ENCODE data around the gene HAPLN3. TPM values are rescaled to one million over a fixed set of nuclear protein-coding genes. Genes with fewer than 3 reads are reported as not detected.

HAPLN3 gene
- total and polyA plus RNA-seq, 10 of the 15 experiments (the other 5 are each of a cell fraction or from before 2014, with no cell fraction given), result 0.20 to 5.0 (median 1.4) TPM; not detected in 1

DNA sequence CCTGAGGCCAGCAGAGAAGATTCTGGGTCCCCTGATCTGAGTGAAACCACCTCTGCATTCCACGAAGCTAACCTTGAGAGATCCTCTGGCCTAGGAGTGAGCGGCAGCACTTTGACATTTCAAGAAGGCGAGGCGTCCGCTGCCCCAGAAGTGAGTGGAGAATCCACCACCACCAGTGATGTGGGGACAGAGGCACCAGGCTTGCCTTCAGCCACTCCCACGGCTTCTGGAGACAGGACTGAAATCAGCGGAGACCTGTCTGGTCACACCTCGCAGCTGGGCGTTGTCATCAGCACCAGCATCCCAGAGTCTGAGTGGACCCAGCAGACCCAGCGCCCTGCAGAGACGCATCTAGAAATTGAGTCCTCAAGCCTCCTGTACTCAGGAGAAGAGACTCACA lies 36.4 kb downstream of the HAPLN3 start (continued):
- TF ChIP-seq ELK1 (IDR thresholded peaks at IDR 0.05; ENCODE audit: low read depth, low read length) (no peak), ZBED1 (IDR thresholded peaks at IDR 0.05; ENCODE audit: borderline replicate concordance) (no peak), MXI1 (IDR thresholded peaks at IDR 0.05; ENCODE audit: low read depth, low read length) (no peak), FOXK2 (IDR thresholded peaks at IDR 0.05) (no peak), NR2C1 (IDR thresholded peaks at IDR 0.05) (no peak), CTCF (IDR thresholded peaks at IDR 0.05 in 2 of 3, conservative IDR thresholded peaks at IDR 0.05 in 1 of 3; ENCODE audit: control insufficient read depth in 2 of 3, extremely low read depth in 1 of 3, insufficient read depth in 1 of 3, low read depth in 3 of 3, low read length in 3 of 3) (no peak), SPI1 (IDR thresholded peaks at IDR 0.05; ENCODE audit: borderline replicate concordance, insufficient read depth, low read depth, low read length) (no peak)

DNA sequence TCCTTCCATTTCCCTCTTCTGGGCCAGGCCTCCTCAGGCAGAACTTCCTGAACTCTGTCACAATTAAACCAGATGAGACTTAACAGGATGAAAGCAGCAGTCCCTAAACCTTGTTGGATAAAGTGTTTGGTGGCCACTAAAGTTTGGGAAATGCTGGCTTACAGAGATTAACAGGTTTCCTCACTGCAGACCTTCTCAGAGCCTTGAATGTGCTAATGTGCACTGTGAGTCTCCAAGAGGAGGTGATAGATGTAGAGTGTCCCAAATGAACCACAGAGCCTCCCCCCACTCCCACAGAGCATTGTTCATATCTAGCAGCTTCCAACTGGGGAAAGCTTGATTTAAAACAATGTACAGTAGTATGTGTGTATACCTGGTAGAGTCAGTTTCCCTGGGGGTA lies 42.9 kb downstream of the HAPLN3 start:
- intact Hi-C loops (cut with micrococcal nuclease; ENCODE audit: unreplicated experiment), result no loop called here
- Histone ChIP-seq H3K4me3 (no peak overlapping the region), H3K79me2 (ENCODE audit: control insufficient read depth, insufficient read depth, low read length) (no peaks in the 10 kb centered on the region), H3K36me3 (ENCODE audit: control insufficient read depth in 2 of 2, insufficient read depth in 2 of 2, low read length in 1 of 2) (no peaks in the 10 kb centered on the region), H3K27me3 (replicated peaks in 1 of 2; ENCODE audit: control insufficient read depth in 2 of 2, insufficient read depth in 2 of 2, low read length in 1 of 2) (no peaks in the 10 kb centered on the region), H3K9ac (ENCODE audit: control insufficient read depth, insufficient read depth, low read length) (no peak overlapping the region), H3K4me1 (ENCODE audit: control insufficient read depth, insufficient read depth, low read length) (no peaks in the 10 kb centered on the region), H2AFZ (ENCODE audit: control insufficient read depth, low read depth, low read length) (no peak overlapping the region), H4K20me1 (ENCODE audit: control insufficient read depth, insufficient read depth) (no peaks in the 10 kb centered on the region), H3K9me3 (replicated peaks; ENCODE audit: control insufficient read depth, insufficient read depth, low read length) (no peaks in the 10 kb centered on the region; the same call in 2 of the 3 replicates), H3K4me2 (ENCODE audit: control insufficient read depth, insufficient read depth) (no peak overlapping the region), H3K27ac (ENCODE audit: control insufficient read depth, insufficient read depth) (no peak overlapping the region)
- BruUV-seq (replicated peaks), result no TSS peak
- ATAC-seq, result no peak
- in situ Hi-C loops (cut with MboI), result no loop called here
- ChIA-PET POLR2A (no interaction called here), SMC1A (ENCODE audit: uncharacterized antibody, unreplicated experiment) (no interaction called here), RAD21 (ENCODE audit: unreplicated experiment) (no interaction called here), CTCF (no interaction called here)
- no peak for FAIRE-seq
- DNase-seq (ENCODE audit: low read depth, low spot score), result no peak
- TF ChIP-seq FOXK2 (IDR thresholded peaks at IDR 0.05), result no peak
- TF ChIP-seq ASH2L (IDR thresholded peaks at IDR 0.05; ENCODE audit: borderline replicate concordance, low read depth), result no peak
- TF ChIP-seq SRF (IDR thresholded peaks at IDR 0.05; ENCODE audit: low read depth in 2 of 2, low read length in 2 of 2), result no peak
- TF ChIP-seq, protein P1, sequence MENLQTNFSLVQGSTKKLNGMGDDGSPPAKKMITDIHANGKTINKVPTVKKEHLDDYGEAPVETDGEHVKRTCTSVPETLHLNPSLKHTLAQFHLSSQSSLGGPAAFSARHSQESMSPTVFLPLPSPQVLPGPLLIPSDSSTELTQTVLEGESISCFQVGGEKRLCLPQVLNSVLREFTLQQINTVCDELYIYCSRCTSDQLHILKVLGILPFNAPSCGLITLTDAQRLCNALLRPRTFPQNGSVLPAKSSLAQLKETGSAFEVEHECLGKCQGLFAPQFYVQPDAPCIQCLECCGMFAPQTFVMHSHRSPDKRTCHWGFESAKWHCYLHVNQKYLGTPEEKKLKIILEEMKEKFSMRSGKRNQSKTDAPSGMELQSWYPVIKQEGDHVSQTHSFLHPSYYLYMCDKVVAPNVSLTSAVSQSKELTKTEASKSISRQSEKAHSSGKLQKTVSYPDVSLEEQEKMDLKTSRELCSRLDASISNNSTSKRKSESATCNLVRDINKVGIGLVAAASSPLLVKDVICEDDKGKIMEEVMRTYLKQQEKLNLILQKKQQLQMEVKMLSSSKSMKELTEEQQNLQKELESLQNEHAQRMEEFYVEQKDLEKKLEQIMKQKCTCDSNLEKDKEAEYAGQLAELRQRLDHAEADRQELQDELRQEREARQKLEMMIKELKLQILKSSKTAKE (IDR thresholded peaks at IDR 0.05; ENCODE audit: low read depth, poor library complexity, severe bottlenecking), result no peak
- TF ChIP-seq TCF7 (IDR thresholded peaks at IDR 0.05; ENCODE audit: borderline replicate concordance), result no peak
- TF ChIP-seq RFX5 (IDR thresholded peaks at IDR 0.05; ENCODE audit: low read depth, low read length), result no peak
- TF ChIP-seq WRNIP1 (IDR thresholded peaks at IDR 0.05; ENCODE audit: borderline replicate concordance, low read depth, low read length), result no peak
- no peak for TF ChIP-seq SUPT20H (IDR thresholded peaks at IDR 0.05; ENCODE audit: borderline replicate concordance, control insufficient read depth, low read depth, low read length)
- no peak for TF ChIP-seq ZZZ3 (IDR thresholded peaks at IDR 0.05; ENCODE audit: control insufficient read depth, insufficient read length, low read depth)
- no peak for TF ChIP-seq HDAC6 (IDR thresholded peaks at IDR 0.05; ENCODE audit: unreplicated experiment)
- no peak for TF ChIP-seq SMARCA5 (IDR thresholded peaks at IDR 0.05)
- TF ChIP-seq CEBPB (IDR thresholded peaks at IDR 0.05; ENCODE audit: borderline replicate concordance in 1 of 2, low read depth in 2 of 2, low read length in 2 of 2), result no peak
